Measurements from ENCODE around the gene NXNL1. TPM values are rescaled to one million over a fixed set of nuclear protein-coding genes. Genes with fewer than 3 reads are reported as not detected.

NXNL1 gene
- total and polyA plus RNA-seq, 2 of the 8 experiments (the other 6 are each of a cell fraction or from before 2014, with no cell fraction given) = not detected

DNA sequence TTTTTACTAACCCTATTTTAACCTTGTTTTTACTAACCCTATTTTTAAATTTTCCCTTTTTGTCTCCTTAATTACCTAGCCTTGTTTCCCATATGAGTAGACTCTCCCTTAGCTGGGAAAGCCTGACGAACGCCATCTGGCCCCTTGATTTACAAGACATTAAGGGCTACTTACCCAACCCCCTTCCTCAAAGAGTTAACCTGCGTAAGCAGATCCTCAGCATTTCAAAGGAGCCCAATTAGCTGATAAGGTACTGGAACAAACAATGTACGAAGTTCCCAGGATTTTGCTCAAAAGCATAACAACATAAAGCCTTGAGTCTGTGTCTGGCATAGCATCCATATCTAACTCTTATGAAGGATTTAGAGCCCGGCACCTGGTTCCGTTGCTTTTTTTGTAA is 45.6 kb downstream of the NXNL1 start (continued):
- TF ChIP-seq GTF2F1 (IDR thresholded peaks at IDR 0.05; ENCODE audit: borderline replicate concordance, low read depth, low read length) (no peak), RFX5 (IDR thresholded peaks at IDR 0.05; ENCODE audit: borderline replicate concordance, low read depth, low read length) (no peak), CBX5 (IDR thresholded peaks at IDR 0.05; ENCODE audit: low read depth, low read length) (no peak), EZH2 (IDR thresholded peaks at IDR 0.05; ENCODE audit: low read depth, low read length, severe bottlenecking) (no peak), CTCF (IDR thresholded peaks at IDR 0.05; ENCODE audit: control extremely low read depth in 1 of 3, insufficient read depth in 1 of 3, low read depth in 1 of 3, low read length in 3 of 3) (no peak), TCF12 (IDR thresholded peaks at IDR 0.05; ENCODE audit: low read depth, low read length) (peak; percentile 92)
- TF ChIP-seq, protein P1, sequence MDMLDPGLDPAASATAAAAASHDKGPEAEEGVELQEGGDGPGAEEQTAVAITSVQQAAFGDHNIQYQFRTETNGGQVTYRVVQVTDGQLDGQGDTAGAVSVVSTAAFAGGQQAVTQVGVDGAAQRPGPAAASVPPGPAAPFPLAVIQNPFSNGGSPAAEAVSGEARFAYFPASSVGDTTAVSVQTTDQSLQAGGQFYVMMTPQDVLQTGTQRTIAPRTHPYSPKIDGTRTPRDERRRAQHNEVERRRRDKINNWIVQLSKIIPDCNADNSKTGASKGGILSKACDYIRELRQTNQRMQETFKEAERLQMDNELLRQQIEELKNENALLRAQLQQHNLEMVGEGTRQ (IDR thresholded peaks at IDR 0.05; ENCODE audit: low read length) = no peak
- TF ChIP-seq, protein P2, sequence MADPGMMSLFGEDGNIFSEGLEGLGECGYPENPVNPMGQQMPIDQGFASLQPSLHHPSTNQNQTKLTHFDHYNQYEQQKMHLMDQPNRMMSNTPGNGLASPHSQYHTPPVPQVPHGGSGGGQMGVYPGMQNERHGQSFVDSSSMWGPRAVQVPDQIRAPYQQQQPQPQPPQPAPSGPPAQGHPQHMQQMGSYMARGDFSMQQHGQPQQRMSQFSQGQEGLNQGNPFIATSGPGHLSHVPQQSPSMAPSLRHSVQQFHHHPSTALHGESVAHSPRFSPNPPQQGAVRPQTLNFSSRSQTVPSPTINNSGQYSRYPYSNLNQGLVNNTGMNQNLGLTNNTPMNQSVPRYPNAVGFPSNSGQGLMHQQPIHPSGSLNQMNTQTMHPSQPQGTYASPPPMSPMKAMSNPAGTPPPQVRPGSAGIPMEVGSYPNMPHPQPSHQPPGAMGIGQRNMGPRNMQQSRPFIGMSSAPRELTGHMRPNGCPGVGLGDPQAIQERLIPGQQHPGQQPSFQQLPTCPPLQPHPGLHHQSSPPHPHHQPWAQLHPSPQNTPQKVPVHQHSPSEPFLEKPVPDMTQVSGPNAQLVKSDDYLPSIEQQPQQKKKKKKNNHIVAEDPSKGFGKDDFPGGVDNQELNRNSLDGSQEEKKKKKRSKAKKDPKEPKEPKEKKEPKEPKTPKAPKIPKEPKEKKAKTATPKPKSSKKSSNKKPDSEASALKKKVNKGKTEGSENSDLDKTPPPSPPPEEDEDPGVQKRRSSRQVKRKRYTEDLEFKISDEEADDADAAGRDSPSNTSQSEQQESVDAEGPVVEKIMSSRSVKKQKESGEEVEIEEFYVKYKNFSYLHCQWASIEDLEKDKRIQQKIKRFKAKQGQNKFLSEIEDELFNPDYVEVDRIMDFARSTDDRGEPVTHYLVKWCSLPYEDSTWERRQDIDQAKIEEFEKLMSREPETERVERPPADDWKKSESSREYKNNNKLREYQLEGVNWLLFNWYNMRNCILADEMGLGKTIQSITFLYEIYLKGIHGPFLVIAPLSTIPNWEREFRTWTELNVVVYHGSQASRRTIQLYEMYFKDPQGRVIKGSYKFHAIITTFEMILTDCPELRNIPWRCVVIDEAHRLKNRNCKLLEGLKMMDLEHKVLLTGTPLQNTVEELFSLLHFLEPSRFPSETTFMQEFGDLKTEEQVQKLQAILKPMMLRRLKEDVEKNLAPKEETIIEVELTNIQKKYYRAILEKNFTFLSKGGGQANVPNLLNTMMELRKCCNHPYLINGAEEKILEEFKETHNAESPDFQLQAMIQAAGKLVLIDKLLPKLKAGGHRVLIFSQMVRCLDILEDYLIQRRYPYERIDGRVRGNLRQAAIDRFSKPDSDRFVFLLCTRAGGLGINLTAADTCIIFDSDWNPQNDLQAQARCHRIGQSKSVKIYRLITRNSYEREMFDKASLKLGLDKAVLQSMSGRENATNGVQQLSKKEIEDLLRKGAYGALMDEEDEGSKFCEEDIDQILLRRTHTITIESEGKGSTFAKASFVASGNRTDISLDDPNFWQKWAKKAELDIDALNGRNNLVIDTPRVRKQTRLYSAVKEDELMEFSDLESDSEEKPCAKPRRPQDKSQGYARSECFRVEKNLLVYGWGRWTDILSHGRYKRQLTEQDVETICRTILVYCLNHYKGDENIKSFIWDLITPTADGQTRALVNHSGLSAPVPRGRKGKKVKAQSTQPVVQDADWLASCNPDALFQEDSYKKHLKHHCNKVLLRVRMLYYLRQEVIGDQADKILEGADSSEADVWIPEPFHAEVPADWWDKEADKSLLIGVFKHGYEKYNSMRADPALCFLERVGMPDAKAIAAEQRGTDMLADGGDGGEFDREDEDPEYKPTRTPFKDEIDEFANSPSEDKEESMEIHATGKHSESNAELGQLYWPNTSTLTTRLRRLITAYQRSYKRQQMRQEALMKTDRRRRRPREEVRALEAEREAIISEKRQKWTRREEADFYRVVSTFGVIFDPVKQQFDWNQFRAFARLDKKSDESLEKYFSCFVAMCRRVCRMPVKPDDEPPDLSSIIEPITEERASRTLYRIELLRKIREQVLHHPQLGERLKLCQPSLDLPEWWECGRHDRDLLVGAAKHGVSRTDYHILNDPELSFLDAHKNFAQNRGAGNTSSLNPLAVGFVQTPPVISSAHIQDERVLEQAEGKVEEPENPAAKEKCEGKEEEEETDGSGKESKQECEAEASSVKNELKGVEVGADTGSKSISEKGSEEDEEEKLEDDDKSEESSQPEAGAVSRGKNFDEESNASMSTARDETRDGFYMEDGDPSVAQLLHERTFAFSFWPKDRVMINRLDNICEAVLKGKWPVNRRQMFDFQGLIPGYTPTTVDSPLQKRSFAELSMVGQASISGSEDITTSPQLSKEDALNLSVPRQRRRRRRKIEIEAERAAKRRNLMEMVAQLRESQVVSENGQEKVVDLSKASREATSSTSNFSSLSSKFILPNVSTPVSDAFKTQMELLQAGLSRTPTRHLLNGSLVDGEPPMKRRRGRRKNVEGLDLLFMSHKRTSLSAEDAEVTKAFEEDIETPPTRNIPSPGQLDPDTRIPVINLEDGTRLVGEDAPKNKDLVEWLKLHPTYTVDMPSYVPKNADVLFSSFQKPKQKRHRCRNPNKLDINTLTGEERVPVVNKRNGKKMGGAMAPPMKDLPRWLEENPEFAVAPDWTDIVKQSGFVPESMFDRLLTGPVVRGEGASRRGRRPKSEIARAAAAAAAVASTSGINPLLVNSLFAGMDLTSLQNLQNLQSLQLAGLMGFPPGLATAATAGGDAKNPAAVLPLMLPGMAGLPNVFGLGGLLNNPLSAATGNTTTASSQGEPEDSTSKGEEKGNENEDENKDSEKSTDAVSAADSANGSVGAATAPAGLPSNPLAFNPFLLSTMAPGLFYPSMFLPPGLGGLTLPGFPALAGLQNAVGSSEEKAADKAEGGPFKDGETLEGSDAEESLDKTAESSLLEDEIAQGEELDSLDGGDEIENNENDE (IDR thresholded peaks at IDR 0.05; ENCODE audit: insufficient replicate concordance, low read length) = no peak

All from H1 (cell line).